GM19240 (cell line): ENCODE results near the gene MBD6.
"Not testable (repeated sequence)": the region's sequence is repeated elsewhere in the genome, so short reads cannot be mapped to it uniquely, and the experiment has no call there.

Experiments
- DNase-seq: peaks from one replicate; pipeline ENCODE4 v3.0.0; 2011; ENCODE audit warnings: low spot score; ENCODE audit not compliant: insufficient read length

The MBD6 gene

DNA sequence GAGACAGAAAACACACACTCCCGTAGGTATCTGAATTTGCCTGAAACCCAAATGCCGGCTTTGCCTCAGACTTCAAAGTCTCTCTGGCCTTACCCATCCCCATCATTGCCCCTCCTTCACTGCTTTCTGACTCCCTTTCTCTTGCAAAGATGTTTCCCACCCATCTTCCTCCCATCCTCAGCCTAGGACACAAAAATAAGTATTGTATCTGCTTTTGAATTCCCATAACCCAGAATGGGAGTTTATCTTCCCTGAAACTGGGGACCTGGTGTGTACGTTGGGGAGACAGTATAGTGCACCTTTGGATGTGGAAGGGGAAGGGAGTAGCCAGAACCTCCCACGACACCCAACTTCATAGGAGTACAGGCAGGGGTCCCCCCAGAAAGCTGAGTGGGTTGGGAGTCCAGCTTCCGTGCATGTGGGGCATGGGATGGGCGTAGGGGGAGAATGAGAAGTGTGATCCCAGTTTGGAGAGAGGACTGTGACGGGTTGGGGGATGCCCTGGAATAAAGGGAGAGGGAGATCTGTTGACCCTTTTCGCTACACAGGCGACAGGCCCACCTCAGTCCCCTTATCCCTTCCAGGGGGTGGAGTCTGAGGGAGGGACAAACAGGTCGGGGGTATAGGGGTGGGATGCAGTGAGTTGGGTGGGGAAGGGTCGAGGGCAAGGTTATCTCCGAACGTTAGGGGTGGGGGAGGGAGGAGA lies 26.7 kb downstream of the MBD6 start:
- no peak for DNase-seq

DNA sequence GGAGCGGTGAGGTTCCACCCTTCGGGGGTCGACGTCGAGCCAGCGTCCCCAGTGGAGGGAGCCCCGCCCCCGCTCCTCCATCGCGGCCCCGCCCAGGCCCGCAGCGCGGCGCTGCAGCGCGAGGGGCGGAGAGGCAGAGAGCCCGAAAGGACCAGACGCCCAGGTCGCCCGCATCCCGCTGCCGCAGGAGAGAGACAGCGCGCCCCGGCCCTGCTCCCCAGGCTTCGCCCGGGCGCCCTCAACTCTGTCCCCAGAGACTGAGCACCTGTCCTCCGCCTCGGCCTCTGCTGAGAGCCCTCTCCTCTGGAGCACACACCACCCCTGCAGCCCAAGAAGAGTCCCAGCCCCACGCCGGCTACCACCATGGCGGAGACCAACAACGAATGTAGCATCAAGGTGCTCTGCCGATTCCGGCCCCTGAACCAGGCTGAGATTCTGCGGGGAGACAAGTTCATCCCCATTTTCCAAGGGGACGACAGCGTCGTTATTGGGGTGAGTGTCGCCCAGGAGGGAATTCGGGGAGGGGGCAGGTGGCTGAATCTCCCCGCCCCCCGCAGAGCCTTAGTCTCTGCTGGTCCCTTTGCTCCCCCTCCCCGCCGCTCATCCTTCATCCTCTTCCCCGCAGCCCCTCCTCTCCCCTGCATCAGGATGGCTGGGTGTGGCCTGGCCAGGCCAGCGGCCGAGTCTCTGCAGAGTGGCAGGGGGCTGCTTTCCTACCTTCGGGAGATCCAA lies 27.5 kb downstream of the MBD6 start, which contains the start of gene KIF5A:
Gene KIF5A, plus strand, starts transcription at position 136 of the 732 bp plus-strand sequence. Its CDS starts 228 bp downstream, at position 364.
- DNase-seq: peak; percentile 29

DNA sequence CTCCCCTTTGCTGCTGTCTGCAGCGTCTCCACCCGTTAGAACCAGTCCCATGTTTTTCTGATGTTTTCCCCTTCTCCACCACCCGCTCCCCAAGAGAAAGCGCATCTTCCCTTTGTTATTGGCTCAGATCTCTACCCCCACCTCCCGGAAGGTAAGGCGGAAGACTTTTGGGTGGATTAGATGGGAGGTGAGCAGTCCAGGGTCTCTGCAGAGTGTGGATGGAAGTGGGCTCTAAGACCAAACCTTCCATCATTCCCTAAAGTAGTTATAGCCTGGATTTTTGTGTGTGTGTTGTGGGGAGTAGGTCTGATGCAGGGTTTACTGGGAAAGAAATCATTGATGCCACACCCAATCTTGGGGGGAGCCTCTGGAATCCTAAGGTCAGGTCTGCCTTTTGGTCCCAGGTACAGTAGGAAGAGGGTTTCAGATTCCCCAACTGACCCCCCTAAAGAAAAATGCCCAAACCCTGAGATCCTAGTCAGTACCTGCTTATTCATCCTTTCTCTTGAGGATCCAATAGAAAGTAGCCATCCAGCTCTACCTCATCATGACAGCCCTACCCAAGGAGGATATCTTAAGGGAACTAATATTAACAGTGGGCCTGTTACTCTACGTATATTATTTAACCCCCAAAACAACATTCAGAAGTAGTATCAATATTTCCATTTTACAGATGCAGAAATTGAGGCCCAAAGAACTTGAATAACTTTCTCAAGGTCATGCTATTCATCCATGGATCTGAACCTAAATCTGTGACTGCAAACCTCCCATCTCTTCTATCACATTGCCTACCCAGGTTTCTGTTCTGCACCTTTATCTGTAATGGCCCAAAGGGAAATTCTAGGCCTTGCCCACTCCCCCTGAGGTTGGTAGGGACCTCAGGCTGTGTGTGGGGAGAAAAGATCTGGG lies 28.3 kb downstream of the MBD6 start:
- no peak for DNase-seq

DNA sequence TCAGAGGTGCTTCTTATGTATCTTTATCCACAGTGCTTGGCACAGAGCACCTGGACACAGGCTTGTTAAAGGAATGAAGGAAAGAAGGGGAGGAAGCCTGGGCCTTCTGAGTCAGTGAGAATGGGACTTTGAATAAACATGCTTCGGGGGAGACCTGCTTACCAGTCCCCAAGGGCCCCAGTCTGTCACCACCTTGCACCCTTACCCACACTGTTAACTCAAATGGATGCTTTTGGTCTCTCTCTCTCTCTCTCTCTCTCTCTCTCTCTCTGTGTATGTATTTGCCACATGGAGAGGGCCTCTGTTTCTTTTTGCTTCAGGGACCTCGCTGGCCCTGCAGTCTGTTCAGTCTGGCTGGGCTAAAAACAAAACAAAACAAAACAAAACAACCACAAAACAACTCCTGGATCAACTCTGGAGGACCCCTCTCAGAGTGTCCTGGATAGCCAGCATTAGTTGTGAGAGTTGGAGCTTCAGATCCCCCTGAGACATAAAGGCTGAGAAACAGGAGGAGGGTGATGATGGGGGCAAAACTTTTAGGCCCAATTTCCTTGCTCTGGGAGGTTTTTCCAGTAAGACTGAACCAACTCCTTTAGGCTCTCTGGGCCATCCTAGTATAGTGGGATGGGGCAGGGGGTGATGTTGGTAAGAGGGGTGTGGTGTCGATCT lies 29.1 kb downstream of the MBD6 start:
- no peak for DNase-seq

DNA sequence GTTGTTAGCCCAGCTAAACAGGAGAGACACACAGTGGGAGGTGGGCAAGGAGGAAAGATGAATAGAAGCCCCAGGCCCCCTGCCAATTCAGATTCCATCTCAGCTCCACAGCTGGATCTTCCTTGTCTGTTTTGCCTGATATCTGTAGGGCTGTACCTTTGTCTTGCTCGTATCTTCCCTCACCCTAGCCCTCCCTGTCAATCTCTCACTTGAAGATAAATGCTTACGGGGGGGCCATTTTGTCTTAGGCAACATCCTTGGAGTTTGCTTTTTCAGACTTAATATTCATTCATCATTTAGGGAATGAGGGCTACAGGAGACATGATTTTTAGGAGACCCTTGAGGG lies 29.7 kb downstream of the MBD6 start:
- DNase-seq: no peak

DNA sequence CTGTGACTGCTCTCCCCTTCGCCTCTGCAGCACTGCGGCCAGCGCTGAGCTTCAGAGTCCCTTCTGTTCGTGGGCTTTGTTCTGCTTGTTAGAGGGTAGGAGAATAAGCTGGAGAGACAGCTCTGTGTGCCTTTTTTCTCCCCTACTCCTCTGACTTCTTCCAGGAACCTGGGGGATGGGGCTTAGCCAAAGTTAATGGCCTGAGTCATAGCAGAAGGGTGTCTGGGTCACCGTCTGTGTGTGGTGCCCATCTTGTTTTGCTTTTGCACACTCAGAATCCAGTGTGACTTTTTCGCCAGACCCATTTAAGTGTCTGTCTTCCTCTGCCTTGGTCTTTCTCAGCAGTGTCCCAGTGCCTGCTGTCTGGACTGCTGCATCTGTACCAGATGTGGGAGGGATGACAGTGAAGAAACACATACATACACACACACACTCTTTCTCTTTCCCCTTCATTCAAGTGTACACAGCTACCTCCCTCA lies 30.2 kb downstream of the MBD6 start:
- DNase-seq: no peak

DNA sequence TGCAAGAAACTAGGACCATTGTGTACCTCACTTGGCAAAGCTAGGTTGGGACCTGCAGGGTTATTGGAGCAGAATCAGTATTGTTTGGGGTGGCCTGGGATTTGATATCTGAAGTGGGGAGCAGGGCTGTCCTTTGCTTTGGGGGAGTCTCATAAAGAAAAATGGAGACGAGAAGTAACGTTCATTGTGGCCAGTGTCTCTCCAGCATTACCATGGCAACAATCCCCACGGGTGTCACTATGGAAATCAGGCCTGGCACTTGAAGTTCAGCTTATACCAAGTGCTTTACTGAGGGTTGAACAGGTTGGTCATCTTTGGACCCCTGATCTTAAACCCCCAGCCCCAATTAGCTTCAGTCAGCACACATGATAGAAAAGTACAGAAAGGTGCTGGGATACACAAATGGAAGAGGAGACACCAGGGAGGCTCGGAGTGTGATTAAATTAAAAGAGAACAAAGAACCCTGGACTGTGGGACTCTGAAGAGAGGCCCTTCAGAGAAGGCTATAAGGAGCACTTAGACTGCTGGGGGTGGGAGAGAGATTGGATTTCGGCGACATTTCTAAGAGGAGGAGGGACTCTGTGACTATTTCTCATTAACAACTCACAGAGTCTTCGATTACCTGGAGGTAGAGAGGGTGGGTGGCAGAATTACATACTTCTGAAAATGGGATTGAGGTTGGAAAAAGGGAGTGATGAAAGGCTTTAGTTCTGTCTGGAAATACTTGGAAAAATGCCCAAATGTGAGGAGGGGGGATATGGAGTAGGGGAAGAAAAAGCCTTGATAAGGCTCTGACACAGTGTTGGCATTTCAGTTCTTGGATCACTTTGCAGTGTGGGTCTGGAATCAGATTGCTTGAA lies 30.9 kb downstream of the MBD6 start:
- DNase-seq: no peak

DNA sequence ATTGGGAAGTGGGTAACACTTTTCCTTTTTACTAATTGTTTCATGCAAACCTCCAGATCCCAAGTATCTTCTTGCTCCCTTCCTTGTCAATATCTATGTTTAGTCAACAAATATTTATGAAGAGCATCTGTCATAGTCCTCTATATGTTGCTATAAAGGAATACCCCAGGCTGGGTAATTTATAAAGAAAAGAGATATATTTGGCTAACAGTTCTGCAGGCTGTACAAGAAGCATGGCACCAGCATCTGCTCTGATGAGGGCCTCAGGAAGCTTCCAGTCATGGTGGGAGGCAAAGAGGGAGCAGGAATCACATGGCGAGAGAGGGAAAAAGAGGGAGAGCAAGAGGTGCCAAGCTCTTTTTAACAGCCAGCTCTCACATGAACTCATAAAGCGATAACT lies 31.8 kb downstream of the MBD6 start:
- DNase-seq: no peak

DNA sequence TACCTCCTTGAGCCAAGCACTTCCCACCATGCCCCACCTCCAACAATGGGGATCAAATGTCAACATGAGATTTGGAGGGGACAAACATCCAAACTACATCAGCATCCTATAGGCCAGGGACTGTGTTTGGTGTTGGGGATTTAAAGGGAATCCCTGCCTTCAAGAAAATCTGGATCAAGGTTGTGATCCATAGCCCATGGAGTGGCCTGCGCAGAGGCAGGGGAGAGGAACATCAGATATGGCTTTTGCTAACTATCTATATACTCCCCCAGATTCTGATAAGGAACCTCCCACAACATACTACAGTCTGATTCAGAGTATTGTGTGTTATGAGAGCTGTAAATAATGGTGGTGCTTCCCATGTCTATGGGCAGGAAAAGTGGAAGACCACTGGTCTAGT lies 32.3 kb downstream of the MBD6 start:
- DNase-seq: no peak

DNA sequence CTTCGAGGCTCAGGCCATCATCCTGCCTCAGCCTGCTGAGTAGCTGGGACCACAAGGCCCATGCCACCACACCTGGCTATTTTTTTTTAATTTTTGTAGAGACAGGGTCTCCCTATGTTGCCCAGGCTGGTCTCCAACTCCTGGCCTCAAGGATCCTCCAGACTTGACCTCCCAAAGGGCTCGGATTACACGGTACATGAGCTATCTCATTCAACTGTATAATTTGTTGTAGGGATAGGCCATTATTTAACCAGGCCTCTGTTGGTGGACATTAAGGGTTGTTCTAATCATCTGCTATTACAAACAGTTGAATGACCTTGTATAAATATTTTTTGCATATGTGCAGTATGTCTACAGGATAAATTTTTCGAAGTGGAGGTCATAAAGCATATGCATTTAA lies 36.2 kb downstream of the MBD6 start:
- no peak for DNase-seq

DNA sequence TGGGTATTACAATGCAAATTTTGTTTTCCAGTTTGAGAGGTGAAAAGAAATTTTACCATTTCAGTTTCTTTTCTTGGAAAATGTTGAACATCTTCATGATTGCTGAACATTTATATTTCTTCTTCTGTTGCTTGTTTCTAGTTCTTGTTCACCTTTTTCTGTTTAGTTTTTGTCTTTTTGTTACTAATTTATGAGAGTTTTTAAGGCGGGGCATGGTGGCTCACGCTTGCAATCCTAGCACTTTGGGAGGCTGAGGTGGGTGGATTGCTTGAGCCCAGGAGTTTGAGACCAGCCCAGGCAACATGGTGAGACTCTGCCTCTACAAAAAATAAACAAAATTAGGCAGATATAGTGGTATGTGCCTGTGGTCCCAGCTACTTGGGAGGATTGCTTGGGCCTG lies 37.9 kb downstream of the MBD6 start:
- no peak for DNase-seq

DNA sequence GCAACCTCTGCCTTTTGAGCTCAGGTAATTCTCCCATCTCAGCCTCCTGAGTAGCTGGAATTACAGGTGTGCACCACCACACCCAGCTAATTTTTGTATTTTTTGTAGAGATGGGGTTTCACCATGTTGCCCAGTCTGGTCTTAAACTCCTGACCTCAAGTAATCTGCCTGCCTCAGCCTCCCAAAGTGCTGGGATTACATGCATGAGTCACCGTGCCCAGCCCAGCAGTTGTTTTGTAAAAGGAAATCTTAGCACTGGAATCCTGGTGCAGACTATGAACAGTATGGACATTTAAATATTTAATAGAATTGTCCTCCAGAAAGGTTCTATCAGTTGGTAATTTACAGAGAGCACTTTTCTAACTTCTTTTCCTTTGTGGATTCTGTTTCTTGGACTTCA lies 38.5 kb downstream of the MBD6 start:
- DNase-seq: not testable (repeated sequence)

DNA sequence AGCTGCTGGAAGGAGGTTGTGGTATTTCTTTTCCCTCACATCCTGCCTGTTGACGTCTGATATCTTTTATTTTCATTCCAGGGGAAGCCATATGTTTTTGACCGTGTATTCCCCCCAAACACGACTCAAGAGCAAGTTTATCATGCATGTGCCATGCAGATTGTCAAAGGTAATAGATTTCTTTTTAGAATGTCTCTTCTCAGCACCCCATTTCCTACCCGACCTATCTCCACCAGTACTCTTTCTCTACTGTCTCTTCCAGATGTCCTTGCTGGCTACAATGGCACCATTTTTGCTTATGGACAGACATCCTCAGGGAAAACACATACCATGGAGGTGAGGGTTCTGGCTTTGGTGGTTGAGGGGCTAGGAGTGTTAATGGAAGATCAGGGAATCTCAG lies 40.7 kb downstream of the MBD6 start:
- DNase-seq: no peak

DNA sequence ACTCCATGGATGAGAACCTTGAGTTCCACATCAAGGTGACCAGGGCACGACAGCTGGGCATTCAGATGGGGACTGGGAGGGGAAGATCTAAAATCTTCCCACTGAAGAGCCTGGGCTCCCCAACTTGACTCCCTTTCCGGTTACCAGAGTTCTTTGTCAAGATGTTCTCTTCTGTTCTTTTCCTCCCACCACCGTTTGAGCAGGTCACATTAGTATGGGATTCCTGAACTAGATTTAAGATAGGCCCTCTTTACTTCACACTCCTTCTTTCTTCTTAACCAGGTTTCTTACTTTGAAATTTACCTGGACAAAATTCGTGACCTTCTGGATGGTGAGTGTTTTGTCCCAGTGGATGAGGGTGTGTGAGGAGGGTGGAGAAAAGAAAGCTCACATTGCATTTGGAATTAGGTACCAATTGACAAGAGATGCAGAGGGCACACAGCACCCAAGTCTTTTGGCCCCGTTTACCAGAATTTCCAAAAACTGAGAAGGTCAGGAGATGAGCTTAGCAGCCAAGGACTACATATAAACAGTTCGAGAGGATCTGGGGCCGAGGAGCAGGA lies 41.6 kb downstream of the MBD6 start:
- DNase-seq: no peak

DNA sequence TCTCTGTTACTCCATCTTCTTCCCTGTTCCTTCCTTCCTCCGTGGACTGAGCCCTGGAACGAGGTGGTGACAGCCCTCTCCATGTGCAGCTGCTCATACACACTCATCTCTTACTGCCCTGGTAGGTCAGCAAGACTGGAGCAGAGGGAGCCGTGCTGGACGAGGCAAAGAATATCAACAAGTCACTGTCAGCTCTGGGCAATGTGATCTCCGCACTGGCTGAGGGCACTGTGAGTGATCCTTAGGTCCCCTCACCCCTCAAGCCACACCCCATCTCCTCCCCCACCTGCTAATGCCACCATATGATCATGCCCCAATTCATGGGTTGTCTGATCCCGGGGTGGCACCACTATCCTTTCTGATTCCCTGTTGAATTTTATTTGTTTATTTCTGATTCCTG lies 46.2 kb downstream of the MBD6 start:
- DNase-seq: no peak

DNA sequence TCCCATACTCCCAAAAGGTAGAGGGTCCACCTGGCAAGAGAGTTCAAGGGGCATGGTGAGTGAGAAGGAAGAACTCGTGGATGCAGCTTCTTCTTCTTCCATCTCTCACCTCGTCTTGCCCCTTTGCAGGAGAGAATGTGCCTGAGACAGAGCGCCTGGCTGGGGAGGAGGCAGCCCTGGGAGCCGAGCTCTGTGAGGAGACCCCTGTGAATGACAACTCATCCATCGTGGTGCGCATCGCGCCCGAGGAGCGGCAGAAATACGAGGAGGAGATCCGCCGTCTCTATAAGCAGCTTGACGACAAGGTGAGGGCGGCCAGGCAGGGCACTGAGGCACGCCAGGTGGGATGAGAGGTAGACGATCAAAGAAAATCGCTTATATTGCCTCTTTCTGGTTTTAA lies 47.2 kb downstream of the MBD6 start:
- no peak for DNase-seq

DNA sequence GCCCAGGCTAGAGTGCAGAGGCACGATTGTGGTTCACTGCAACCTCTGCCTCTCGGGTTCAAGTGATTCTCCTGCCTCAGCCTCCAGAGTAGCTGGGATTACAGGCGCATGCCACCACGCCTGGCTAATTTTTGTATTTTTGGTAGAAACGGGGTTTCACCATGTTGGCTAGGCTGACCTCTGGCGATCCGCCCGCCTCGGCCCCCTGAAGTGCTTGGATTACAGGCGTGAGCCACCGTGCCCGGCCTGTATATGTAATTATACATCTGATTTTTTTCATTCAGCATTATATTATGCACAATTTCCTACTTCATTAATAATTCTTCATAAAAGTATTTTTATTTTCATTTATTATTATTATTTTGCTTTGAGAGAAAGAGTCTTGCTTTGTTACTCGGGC lies 47.8 kb downstream of the MBD6 start:
- not testable (repeated sequence) for DNase-seq

DNA sequence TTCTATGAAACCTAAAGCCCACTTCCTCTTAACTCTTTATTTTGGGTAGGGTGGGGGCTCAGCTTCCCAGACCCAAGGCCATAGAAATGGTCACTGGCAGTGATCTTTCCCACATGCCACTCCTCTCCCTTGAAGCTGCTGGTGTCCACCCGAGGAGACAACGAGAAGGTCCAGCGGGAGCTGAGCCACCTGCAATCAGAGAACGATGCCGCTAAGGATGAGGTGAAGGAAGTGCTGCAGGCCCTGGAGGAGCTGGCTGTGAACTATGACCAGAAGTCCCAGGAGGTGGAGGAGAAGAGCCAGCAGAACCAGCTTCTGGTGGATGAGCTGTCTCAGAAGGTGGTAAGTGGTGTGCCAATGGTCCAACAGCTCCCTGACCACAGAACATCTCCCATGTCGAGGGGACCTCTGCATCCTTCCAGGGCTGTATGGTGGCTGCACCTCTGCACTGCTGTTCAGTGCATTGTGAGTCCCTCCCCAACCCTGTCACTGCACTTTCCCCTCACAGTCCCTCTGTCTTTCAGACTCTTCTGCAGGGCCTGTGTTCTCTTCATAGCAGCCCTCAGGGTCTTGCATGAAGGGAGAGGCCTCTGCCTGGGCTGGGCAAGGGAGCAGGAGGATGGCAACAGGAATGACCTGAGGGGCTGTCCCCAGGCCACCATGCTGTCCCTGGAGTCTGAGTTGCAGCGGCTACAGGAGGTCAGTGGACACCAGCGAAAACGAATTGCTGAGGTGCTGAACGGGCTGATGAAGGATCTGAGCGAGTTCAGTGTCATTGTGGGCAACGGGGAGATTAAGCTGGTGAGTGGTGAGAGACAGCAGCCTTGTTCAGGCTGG lies 49.5 kb downstream of the MBD6 start:
- no peak for DNase-seq

DNA sequence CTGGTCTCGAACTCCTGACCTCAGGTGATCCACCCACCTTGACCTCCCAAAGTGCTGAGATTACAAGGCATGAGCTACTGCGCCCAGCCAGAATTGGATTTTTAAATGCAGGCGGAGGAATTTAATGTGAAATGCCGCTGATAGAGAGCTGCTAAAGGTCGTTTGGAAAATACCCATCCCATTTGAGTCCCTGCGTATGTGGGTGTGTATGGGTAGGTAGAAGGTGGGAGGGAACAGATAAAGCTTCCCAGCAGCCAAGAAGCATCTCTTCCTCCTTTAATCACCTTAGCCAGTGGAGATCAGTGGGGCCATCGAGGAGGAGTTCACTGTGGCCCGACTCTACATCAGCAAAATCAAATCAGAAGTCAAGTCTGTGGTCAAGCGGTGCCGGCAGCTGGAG lies 52.2 kb downstream of the MBD6 start:
- DNase-seq: no peak
